ENCODE results near the gene LRMDA. TPM values are rescaled to one million over a fixed set of nuclear protein-coding genes. Genes with fewer than 3 reads are reported as not detected.
A peak's percentile ranks its signal among the peaks of the same experiment; 100 is the strongest.
"Not testable (repeated sequence)": the region's sequence is repeated elsewhere in the genome, so short reads cannot be mapped to it uniquely, and the experiment has no call there.

The LRMDA gene
- total RNA-seq, 1 donor from 2014 or later: 6.3 TPM

DNA sequence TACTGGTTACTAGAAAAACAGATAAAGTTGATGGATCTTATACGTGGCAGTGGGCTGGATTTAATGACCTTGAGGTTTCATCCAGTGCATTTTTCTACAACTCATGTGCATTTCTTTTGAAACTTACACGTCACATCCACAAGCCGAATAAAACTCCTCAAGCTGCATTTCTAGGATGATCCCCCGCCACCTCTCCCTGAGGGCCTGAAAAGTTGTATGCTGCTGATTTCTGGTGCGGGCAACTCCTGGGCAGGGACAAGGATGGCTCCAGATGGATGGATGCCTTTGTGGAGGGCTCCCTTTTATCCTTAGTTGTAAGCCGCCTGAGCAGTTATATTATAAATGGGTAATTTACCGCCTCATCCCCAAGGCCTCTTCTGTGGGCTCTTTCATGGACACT, 1091.1 kb downstream of the LRMDA start:
- DNase-seq: no peak

GRCh38 chr10:76523246-76523645, 1091.8 kb downstream of the LRMDA start:
- no peak for DNase-seq

DNA sequence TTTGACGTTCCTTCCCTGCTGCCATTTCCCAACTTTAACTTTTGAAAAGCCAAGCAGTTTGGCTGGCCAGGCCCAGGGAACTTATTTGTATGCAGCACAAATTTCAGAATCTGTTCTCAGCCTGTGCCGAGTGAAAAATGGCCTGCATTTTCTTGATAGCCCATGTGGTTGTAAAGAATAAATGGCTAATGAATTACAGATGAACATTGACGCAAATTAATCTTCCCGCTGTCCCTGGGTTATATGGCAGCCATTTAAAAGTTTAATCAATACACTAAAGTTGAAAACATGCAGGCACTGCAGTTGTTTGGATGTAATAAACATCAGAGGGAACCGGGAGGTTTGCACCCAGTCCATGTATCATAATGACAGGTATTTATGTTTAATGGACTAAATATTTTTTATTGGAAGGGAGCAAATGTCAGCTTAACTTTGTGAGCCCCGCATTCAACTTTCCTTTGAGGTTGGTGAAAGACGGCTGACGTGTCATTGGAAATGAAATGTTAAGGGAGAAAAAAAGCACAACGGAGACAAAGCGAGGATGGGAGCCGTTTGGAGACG, 1092.4 kb downstream of the LRMDA start:
- DNase-seq: no peak

DNA sequence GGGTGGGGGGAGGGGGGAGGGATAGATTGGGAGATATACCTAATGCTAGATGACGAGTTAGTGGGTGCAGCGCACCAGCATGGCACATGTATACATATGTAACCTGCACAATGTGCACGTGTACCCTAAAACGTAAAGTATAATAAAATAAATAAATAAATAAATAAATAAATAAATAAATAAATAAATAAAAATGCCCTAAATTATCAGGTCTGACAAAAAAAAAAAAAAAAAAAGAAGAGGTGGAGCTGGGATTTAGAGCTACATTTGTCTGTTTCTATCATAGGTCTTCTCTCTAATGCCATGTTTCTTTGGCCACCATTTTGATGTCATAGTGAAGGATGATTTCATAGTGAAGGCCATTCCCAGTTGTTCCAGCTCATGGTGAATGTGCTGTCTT, 1095.4 kb downstream of the LRMDA start:
- not testable (repeated sequence) for DNase-seq

DNA sequence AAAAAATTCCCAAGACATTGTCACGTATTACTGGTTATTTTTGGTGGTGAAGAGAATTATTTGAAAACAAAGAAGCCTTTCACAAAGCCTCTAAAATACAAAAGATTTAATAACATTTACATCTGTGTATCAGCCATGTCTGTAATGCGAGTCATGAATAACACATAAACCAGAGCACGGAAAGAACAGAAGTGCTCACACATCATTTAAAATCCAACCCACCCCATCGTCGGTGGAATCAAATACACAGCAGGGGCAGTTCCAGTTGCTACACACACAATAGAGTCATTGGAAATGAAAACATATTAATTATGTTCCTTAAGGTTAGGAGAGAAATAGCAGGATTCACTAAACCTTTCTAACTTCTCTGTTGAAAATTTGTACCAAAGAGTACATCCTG, 1108.9 kb downstream of the LRMDA start:
- no peak for DNase-seq

GRCh38 chr10:76540786-76541185, 1109.4 kb downstream of the LRMDA start:
- no peak for DNase-seq

DNA sequence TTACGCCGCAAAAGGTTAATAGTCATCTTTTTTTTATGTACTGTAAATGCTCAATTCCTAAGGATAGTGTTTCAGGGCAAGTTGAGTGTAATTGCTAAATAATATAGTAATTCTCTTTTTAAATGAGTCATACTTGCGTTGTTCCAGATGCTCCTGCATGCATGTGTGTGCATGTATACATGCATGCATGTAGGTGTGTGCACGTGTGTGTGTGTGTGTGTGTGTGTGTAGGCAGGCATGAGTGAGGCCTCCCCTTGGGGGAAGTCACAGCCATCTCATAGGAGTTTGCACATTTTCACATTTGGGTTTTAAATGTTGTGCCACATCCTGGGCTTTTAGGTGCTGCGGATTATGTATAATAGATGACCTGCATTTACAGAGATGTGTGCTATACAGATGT, 1110.4 kb downstream of the LRMDA start:
- no peak for DNase-seq

GRCh38 chr10:76542307-76542930, 1111.0 kb downstream of the LRMDA start:
- DNase-seq: no peak

DNA sequence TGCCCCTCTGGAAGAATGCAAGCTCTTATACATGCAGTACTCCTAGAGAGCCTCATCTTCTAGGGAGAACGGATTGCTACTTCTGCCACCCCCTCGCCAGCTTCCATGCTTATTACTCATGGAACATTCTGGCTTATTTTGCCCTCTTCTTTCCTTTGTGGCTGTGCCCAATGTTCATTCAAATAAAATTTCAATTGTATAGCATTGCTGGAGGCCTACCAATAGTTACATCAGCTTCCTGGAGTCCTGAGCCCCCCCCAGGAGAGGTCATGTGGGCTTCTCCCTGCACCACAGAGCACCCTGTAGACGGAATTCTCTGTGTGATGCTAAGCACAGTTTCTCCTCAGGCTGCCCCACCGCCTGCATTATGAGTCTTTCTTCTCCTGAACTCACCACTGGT, 1112.2 kb downstream of the LRMDA start:
- DNase-seq: no peak

GRCh38 chr10:76544789-76545188, 1113.4 kb downstream of the LRMDA start:
- peak; percentile 29 for DNase-seq

DNA sequence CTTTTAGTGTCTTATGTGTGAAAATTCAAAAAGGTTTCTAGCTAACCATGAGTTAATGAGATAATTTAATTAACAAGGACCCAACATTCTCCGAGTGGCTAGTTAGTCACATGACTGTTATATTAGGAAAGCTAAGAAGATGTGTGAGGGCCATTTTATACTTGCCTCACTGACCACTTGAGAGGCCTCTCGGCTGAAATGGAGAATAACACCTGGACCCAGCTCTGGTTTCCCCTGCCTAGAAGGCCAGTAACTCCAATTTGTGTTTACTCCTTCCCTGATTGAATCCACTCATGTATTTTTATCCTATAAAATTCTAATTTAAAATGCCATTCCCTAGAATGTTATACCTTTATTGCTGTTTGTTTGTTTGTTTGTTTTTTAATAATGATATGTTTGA, 1115.0 kb downstream of the LRMDA start:
- DNase-seq: no peak

- peak; percentile 94 for DNase-seq
Observed at GRCh38 chr10:76547352-76547972, 1116.0 kb downstream of the LRMDA start.

GRCh38 chr10:76548716-76549115, 1117.3 kb downstream of the LRMDA start:
- DNase-seq: no peak

DNA sequence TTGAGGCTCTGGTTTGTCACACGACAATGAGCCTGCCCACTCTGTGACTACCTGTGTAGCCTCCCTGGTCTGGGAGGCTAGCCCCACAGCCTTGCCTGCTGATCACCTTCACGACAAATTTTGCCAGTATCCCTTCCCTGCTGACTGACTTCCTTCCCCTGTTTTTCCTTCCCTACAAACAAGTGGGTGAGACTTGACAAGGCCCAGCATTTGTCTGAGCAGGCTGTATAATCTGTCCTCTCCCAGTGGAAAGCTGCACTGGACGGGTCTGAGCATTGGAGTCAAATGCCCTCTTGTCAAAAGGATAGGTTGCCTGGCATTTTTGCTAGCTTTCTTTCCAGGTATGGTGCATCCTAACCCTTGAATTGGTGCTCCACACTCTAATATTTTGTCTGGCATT, 1117.7 kb downstream of the LRMDA start:
- DNase-seq: no peak

DNA sequence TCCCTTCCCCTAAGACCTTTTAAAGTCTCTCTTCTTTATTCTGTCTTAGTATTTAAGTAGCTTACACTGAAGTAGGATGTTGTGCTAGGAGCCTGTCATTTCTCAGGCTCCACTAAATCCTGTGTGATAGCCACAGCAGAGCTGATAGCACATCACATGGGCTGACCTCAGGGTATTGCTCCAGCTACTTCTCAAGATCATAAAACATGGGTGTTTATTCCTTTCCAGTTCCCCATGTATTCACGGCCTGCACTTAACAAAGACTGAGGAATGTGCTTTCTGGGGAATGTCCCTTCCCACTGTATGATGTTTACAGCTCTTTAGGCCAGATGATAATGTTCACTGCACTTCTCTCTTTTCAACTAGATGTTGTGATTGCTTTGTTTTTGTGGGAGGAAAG, 1119.4 kb downstream of the LRMDA start:
- DNase-seq: no peak

DNA sequence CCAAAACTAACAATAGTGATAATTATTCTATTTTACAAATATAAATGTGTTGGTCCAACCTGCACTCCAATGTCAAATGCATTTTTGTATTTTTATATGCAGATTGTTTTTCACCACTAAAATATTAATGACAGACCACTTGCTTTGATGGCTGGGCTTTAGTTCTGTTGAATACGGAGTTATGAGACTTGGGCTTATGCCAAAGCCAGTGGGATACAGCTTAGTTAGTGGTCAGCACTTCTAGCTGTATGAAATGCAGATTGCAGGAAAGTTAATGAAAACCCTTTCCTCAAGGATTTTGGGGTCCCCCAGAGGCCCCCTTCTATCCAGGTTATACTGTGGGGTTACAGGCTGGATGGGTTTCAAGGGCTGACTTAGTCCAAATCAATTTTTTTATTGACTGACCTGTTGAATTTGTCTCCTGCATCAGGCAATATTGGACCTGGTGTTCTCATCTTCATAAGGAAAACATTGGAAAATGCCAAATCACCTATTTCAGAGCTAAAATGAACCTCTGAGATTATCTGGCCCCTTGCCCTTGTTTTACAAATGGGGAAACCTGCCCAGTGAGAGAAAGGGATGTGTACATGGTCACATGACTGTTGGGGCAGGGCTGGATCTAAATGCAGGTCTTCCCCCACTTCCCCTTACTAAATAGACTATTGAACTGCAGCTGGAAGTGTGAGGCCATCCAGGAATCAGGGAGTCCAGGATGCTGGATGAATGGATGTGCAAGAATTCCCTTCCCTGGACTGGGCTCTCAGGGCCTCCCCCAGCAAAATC, 1120.9 kb downstream of the LRMDA start:
- no peak for DNase-seq

DNA sequence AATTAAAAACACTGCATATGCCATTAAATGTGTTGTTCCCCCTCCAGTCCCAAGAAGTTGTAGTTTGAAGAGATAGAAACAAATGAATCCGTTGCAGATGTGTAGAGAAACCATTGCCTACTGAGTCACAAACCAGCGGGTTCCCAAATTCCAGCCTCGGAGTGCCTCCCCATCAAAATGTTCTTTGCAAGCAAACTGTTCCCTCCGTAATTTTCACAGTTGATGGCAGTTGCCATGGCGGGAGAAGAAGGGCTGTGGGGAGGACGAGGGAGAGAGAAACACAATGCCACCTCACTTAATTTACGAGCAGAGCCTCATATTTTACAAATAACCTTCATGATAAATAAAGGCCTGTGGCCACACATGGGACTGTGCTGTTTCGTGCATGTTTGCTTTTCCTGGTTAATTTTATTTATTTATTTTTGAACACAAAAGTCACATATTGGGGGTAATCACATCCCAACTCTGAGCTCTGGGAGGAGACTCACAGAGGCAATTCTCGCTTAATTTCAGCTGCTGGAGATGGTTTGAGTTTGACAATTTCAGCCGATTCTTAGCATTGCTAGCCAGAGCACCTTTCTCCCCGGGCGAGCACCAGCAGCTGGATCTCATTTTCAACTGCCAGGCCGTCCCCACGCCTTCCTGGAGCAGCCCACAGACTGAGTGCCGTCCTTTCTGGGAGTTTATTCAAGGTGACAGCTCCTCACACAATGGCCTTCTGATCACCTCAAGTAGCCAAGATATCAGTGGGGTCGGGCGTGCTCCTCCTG, 1122.0 kb downstream of the LRMDA start:
- no peak for DNase-seq

GRCh38 chr10:76554033-76554408, 1122.6 kb downstream of the LRMDA start:
- DNase-seq: no peak

DNA sequence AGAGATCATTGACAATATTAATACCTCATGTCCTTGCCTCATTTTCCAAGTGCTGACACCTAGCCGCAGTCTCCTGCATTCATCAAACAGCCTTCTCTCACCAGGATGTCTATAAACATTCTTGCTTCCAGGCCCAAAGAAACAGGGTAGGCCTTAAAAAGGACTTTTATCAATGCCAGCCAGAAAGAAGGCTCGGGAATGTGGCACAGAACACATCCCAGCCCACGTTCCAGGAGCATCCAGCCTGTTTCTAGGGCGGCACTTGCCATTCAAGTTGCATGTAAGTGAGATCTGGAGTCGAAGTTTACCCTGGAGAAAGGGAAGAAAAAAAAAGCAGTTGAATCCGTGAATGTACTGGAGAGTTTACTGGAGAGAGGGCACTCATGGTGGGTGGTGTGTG, 1123.1 kb downstream of the LRMDA start:
- no peak for DNase-seq

DNA sequence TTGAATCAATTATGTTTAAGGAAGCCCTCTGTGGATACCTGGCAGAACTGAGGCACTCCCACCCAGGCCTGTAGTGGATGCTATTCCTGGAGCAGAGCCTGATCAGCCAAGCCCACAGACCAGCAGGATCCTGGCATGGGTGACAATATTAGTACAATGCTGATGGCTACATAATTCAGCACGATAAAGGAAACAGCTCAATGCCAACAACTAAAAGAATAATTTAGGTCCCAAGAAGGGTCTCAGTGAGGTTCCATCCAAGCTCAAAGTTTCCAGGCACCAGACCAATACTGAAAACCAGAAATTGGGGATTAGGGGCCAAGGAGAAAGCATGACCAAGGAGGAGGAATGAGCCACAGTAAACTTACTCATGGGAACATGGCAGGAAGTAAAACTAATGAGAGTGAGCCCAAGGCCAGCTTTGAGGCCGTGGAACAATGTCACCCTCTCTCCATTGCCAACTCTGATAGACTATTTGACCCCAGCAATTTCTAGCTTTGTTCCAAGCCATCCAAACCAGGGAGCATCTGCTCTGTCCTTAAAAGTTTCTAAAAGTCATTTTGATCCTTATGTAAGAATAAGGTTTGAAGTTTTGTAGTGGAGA, 1123.7 kb downstream of the LRMDA start:
- DNase-seq: no peak

DNA sequence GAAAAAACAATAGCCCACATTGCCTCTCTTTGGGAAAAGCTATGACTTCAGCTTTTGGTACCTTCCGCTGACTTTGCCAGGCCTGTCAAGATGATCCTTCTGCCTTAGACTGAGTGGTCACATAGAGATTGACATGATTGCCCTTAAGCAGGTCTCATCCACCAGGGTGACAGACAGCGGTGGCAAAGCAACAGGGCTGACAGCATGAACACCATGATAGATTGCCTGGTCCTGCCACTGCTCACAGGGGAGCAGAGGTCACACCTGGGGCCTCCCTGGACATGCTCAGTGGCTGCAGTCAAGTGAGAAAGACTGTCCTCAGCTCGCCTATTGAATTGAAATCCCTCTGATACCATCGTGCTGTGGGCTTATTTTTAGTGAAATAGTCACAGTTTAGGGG, 1125.9 kb downstream of the LRMDA start:
- DNase-seq: no peak

GRCh38 chr10:76558586-76558985, 1127.2 kb downstream of the LRMDA start:
- no peak for DNase-seq
